HG03469 (cell line): ENCODE data around the gene NCEH1.
"Not testable (repeated sequence)": the region's sequence is repeated elsewhere in the genome, so short reads cannot be mapped to it uniquely, and the experiment has no call there.

ENCODE experiments used
- ATAC-seq: cut with Tn5 transposase; IDR thresholded peaks from one replicate; pipeline ENCODE4 v1.9.1; 2021; ENCODE audit warnings: mild to moderate bottlenecking, moderate library complexity, moderate number of reproducible peaks; ENCODE audit not compliant: unreplicated experiment

The NCEH1 gene

DNA sequence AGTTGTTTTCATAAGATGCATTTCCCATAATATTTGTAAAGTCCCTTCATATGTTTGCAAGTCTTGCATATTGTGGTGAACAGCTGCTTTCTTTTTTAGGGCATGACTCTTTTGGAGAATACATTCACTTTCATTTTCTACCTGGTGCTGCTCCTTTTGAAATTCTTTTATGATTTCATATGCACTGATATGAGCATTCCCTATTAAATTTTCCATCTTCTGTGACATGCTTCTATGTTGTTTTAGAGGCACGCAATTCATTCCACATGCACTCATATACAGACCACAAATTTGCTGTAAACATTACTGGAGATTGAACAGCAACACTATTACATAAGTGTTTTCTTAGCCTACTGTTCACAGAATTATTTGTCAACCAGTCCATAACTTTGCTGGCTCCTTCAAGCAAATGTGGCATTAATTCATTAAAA, 94.8 kb downstream of the NCEH1 start:
- ATAC-seq: no peak

- ATAC-seq: no peak
These were observed 95.6 kb downstream of the NCEH1 start for GRCh38 chr3:172615296-172615695.

DNA sequence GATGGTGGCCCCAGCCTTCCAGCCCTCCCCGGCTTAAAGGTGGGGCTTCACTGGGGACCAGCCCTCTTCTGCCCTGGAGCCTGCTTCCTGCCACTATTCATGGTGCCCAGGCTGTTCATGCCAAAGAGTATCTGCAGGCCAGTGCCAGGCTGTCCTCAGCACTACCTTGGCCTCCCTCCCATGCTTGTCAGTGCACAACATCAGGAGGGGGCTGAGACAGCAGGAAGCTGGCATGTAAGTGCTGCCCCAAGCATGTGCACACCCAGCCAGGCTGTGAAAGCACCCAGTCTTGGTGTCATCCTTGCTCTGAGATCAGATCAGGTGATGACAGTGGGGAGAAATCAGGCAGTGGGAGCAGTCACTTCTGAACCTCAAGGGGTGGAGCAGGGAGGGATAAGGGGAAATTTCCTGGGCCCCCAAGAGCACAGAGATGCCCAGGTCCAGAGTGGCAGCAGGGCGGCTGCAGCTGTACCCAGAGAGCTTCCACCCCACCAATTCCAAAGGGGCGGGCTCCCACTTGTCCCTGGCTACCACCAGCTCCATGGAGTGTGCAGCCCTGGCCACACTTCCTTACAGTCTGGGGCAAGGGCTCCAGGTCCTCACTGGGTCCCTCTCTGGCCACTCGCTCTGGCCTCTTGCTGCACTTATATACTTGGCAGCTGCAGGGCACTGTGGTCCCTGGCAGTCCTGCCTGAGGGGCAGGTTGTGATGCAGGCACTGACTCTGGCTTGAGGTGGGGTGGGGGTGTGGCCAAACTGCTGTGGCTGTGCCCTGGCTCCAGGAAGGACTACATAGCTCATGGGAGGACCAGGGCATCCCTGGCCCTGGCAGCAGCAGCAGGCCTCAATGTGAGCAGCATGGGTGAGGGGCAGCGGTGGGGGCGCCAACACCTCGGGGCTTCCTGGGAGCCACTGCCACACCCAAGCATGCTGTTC, 96.3 kb downstream of the NCEH1 start:
- no peak for ATAC-seq

DNA sequence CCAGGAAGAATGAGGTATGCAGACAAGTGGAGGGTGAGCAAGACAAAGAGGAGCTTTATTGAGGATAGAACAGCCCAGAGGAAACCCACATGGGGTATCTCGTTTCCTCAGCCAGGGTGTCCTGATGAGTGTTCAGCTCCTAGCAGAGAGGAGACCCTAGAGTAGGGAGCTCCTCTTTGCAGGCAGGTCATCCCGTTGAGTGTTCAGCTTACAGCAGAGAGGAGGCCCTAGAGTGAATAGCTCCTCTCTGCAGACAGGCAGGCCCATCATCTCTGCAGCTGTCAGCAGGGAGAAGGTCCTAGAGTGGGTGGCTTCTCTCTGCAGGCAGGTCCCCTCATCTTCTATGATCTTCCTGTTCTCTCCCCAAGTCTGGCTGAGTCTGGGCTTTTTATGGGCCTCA, 97.0 kb downstream of the NCEH1 start:
- no peak for ATAC-seq

DNA sequence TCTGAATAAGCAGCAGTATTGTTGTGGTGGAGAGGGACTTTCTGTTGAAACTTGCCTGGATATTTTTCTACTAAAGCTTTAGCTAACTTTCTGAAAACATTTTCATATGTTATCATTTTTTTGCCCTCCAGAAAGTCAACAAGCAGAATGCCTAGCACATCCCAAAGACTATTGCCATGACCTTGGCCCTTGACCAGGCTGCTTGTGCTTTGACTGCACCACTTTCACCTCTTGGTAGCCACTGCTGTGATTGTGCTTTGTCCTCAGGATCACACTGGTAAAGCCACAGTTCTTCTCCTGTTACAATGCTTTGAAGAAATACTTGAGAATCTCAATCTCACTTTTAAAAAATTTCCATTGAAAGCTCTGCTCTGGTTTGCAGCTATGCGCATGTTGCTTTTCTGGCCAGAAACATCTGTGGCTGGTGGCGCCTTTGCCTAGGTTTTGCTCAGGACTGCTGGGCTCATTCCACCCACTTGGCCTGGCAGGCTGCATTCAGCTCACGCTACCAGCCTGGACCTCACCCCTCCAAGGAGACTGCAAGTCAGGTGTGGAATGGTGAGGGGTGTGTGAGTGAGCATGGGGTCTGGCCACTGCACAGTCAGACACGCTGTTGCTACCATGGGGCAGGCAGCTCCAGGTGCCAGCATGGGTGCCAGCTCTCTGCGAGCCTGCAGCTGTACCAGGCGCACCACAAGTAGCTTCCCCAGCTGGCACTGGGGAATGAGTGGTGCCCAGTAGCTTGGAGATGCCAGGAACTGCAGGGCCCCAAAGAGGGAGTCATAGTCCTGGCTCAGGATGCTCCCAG, 97.8 kb downstream of the NCEH1 start:
- no peak for ATAC-seq

- no peak for ATAC-seq
These were observed 101.1 kb downstream of the NCEH1 start for GRCh38 chr3:172609750-172610149.

GRCh38 chr3:172608575-172608974, 102.3 kb downstream of the NCEH1 start:
- no peak for ATAC-seq

DNA sequence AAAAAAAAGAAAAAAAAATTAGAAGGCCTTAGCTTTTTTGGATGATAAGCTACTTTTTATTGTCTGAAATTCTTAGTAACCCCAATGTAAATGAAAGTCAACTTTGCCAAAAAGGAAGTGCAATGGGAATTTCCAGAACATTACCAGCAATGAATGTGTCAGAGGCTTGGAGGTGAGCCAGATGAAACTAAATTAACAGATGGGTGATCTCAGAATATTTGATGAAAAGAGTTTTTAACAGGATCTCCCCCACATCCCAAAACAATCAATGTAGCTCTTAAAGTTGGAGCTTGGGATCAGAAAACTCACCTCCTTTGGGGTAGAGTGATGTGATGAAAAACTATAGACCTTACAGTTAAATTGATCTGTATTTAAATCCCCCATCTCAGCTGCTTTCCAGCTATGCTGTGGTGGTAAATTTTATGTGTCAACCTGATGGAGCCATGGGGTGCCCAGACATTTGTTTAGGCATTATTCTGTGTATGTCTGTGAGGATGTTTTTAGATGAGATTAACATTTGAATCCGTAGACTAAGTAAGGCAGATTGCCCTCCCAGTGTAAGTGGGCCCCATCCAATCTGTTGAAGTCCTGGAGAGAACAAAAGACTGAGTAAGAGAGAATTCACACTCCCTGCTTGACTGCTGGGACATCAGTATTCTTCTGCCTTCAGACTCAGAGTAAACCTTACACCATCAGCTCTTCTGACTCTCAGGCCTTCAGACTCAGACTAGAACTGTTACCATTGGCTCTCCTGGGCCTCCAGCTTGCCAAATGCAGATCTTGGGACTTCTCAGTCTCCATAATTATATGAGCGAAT, 103.4 kb downstream of the NCEH1 start:
- no peak for ATAC-seq

GRCh38 chr3:172606021-172606420, 104.8 kb downstream of the NCEH1 start:
- no peak for ATAC-seq

DNA sequence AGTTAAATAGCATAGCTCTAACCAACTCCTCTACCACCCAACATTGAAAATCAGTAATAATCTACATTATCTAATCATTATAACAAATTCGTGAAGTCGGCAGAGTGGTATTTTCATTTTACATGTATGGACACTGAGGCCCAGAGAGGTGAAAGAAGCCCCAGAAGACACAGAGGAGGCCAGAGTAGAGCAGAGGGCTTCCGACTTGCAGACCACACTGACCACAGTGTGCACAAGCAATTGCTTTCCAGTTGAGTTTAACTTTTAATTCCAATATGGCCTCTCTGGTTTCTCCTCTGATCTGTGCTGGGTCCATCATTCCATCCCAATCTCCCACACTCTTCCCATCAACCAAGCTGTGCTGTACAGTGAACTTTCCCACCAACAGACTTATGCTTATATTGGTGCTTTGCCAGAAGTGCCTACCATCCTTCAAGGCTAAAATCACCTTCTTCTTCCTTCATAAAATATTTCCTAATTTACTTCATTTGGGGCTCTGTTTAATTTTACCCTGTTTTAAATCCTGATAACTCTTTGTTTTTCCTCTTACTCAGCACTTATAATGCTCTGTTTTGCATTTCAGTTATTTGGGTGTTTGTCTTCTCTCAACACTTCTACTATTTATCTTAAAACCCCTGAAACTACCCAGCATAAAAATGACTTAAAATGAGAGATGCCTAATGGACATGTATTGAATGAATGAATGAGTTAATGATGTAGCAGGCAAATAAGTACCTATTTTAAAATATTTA, 105.8 kb downstream of the NCEH1 start:
- no peak for ATAC-seq

- ATAC-seq: no peak
These were observed 109.6 kb downstream of the NCEH1 start for GRCh38 chr3:172601066-172601832.

DNA sequence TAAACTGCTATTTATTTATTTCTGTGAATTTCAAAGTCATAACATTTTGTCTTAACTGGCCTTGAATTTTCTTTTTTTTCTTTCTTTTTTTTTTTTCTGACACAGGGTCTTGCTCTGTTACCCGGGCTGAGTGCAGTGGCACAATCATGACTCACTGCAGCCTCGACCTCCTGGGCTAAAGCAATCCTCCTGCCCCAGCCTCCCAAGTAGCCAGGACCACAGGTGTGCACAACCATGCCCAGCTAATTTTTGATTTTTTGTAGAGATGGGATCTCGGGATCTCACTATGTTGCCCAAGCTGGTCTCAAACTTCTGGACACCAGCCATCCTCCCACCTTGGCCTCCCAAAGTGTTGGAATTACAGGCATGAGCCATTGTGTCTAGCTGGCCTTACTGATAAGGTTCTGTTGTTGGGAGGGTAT, 110.2 kb downstream of the NCEH1 start:
- ATAC-seq: no peak

DNA sequence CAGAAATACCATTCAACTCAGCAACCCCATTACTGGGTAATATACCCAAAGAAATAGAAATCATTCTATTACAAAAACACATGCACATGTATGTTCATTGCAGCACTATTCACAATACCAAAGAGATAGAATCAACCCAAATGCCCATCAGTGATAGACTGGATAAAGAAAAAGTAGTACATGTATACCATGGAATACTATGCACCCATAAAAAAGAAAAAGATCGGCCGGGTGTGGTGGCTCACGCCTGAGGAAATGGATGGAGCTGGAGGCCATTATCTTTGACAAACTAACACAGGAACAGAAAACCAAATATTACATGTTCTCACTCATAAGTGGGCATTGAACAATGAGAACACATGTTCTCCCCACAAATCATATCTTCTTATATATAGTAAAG, 112.0 kb downstream of the NCEH1 start:
- ATAC-seq: no peak

DNA sequence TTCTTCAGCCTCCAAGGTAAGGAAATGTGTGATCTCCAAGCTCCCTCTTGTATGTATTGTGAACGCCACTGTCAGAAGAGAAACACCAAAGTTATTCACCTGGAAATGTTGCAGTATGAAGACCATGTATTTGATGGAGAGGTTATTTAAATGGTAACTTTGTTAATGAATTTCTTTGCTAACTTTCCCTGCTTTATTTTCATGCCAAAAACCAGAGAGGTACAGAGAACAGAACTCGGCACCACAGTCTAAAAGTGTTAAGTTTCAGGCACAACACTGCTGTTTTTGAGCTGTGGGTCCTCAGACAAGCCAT, 114.5 kb downstream of the NCEH1 start:
- no peak for ATAC-seq

DNA sequence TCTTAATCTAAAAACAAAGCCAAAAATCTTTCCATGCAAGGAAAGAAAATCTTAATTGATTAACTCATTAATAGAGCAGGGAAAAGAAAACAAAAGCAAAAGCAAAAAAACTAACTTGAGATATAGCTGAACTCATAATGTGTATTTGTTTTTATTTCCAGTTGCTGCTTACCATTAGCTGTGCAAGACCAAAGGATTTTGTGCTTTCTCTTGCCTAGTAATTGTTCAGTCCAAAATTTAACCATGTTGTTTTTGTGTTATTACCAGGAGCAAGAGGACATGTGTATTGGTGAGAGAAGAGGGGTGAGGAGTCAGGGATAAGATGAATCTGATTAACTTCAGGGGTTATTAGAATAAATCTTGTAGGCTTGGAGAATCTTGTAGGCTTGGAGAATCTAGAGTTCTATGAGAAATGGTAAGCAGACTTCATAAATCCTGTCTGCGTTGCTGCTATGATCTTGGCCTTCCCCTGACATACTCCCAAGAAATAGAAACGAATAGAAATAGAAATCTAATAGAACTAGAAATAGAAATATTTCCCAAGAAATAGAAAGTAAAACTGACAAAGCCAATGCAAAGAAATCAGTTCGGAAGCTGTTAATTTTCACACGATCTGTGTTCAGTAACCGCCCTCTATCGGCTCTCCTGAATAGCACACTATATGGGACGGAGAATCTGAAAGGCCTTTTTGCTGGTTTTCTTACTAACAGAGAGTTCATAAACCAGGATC, 115.0 kb downstream of the NCEH1 start:
- ATAC-seq: no peak

DNA sequence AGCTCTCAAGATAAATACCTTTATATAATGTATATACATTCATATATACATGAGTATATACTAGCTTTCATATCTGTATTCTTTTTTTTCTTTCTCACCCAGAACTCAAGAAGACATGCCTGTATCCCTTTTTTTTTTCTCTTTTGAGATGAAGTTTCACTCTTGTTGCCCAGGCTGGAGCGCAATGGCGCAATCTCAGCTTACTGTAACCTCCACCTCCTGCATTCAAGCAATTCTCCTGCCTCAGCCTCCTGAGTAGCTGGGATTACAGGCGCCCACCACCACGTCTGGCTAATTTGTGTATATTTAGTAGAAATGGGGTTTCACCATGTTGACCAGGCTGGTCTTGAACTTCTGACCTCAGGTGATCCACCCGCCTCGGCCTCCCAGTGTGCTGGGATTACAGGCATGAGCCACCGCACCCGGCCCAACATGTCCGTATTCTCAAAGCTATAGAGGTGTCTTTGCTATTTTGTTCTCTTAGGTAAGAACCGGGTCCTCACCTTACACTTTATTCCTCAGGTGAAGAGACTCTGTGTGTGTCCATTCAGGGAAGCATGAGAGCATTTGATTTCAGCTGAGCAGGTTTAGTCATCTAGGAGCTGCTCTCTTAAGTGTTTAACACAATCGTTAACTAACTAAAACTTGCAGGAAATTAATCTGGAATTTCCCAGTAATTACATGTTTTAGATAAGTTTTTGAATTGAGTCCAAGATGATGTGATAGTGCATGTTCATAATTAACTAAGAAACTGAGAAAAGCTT, 115.8 kb downstream of the NCEH1 start:
- ATAC-seq: not testable (repeated sequence)

DNA sequence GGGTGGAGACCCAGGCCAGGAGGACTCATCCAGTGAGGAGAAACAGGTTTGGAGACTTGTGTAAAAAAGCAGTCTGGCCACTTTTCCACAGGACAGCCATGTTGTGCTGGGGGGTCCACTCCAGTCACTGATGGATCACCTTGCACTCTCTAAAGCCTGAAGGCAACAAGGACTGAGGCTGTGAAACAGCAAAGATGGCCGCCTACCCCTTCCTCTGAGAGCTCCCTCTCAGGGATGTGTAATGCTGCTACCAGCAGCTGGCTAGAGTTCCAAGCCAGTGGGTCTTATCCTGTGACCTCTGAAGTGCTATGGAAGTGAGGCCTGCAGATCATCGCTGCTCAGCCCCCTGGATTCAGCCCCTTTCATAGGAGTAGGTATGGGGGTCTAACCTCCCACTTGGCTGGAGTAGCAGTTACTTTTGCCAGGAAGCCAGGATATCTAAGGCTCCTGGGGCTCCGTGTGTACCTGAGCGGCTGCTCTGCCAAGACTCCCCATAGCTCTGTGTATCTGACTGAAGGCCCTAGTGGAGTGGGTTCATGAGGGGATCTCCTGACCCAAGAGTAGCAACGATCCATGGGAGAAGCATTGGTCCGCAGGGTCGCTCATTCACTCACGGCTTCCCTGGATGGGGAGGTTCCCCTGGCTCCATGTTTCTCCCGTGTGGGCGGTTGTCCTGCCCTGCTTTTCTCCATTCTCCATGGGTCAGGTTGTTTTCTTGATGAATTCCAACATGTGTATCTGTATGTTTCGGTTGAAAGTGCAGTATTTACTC, 117.8 kb downstream of the NCEH1 start:
- no peak for ATAC-seq
